ENCODE data around the gene CISD3.

The CISD3 gene

DNA sequence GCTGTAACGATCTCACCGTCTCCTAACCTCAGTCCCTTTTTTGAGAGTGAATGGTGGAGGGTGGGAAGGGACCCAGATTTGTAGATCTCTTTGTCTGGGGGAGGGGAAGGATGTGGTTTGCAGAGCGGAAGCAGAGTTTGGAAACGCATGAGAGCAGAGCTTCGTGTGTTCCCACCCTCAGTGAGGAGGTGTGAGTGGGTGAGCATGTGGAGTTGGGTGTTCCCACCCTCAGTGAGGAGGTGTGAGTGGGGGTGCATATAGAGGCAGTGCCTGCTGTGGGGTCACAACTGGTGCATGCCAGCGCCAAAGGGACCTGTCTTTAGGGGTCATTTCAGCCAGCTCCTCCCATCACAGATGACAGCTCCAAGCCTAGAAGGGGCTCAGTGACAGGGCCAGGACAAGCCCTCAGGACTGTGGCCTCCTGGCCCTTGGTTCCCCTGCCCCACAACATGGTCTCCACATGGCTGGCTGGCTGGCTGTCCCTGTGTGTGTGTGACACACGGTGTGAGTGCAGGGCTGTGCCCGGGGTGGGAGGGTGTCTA is 1.8 kb upstream of the CISD3 start:
- no peak for DNase-seq (ENCODE audit: low read depth in 2 of 2)
- no peak overlapping the region for H3K4me3 ChIP-seq (replicated peaks in 1 of 2; ENCODE audit: low read depth in 2 of 2, low read length in 2 of 2)

DNA sequence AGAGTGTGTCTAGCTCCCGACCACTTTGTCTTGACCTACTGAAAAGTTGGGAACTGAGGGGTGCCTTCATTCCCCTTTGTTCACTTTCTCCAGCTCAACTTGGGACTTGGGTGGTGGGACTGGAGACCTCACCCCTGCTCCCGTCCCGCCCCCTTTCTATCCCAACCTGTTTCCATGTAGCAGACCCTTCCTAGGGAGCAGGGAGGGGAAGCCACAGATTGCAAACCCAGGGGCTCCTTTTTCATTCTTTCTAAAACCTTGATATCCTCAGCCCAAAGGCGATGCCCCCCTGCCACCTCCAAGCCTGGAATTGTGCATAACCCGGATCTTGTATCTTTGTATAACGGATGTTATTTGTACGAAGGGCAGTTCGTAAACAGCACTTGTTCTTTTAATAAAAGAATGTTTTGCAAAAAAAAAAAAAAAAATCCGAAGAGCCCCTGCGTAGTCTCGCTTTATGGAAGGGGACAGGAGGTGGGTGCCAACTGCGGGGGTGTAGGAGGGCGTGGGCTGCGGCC is 714 bp upstream of the CISD3 start:
- TF ChIP-seq, protein P1, sequence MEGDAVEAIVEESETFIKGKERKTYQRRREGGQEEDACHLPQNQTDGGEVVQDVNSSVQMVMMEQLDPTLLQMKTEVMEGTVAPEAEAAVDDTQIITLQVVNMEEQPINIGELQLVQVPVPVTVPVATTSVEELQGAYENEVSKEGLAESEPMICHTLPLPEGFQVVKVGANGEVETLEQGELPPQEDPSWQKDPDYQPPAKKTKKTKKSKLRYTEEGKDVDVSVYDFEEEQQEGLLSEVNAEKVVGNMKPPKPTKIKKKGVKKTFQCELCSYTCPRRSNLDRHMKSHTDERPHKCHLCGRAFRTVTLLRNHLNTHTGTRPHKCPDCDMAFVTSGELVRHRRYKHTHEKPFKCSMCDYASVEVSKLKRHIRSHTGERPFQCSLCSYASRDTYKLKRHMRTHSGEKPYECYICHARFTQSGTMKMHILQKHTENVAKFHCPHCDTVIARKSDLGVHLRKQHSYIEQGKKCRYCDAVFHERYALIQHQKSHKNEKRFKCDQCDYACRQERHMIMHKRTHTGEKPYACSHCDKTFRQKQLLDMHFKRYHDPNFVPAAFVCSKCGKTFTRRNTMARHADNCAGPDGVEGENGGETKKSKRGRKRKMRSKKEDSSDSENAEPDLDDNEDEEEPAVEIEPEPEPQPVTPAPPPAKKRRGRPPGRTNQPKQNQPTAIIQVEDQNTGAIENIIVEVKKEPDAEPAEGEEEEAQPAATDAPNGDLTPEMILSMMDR (IDR thresholded peaks at IDR 0.05; ENCODE audit: low read depth, low read length) = no peak
- no peak for DNase-seq (ENCODE audit: low read depth in 2 of 2)
- peak overlapping the region; percentile 47 to 60 for H3K4me3 ChIP-seq (replicated peaks in 1 of 2; ENCODE audit: low read depth in 2 of 2, low read length in 2 of 2)

More for the DNA sequence above, 1.8 kb upstream of the CISD3 start:
- TF ChIP-seq, protein P1 (IDR thresholded peaks at IDR 0.05; ENCODE audit: low read depth, low read length) = no peak

DNA sequence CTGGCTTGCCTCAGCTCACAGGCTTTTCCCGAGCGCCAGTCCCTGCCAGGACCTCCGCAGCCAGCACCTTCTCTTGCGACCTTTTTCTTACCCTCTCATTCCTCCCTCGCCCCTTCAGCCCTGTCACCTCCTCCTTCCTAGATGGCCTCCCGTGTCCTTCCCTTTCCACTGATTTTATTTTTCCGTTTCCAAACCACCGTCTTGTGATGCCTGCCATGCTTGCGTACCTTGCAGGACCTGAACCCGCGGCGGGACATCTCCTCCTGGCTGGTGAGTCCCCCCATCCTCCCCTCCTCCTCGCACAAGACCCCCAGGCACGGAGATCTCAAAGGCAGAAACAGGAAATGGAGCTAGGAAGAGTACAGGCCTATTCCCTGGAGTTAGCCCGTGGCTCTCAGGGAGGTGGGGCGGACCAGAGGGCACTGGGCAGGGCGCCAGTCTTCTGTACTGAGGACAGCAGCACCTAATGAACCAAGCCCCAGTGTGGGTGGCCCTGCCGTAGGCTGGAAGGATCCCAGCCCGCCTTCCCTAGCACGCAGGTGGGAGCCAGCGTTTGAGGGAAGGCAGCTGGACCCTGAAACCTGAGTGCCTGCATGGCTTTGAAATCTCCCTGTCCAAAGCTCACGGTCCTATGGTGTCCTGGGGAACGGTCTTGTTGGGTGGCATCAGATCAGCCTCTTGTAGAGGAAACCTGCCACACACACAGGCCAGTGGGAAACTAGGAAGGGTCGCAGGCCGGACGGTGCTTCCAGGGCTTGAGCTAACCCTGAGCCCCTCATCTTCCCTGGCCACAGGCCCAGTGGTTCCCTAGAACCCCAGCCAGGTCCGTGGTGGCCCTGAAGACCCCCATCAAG is 612 bp downstream of the CISD3 start:
- TF ChIP-seq, protein P1 (IDR thresholded peaks at IDR 0.05; ENCODE audit: low read depth, low read length) = no peak
- H3K4me3 ChIP-seq (replicated peaks in 1 of 2; ENCODE audit: low read depth in 2 of 2, low read length in 2 of 2) = peak overlapping the region; percentile 57 to 77
- peak; percentile 66 to 71 for DNase-seq (ENCODE audit: low read depth in 2 of 2)

DNA sequence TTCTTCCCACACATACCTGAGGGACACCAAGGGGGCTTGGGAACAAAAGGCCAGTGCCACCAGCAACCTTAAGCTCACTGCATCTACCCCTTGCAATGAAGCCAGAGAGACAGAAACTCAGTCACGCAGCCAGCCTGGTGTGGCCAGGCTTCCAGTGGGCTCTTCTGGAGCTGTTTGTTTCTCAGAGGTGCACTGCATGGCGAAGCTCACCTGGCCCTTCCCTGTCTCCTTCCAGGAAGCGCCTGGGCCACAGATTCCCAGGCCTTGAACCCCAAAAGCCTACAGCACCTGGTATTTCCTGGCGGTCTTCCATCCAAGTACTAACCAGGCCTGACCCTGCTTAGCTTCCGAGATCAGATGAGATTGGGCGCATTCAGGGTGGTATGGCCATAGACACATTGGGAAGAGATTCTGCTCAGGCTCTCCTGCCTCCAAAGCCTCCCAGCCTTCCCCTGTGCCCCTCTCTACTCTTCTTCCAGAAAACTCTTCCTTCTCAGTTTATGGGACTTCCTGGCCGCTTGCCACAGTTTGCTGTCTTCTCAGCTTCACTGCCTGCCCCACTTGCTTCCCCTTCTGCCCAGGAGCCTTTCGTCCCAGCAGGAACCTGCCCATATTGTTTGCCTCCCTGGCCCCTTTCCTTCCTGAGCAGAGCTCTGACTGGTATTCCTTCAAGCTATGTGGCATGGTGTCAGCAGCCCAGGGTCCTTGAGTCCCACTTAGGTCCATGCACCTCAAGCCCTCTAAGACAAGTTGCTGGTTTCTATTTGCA is 1.6 kb downstream of the CISD3 start:
- peak overlapping the region in 1 of 2 donors; percentile 77 for H3K4me3 ChIP-seq (replicated peaks in 1 of 2; ENCODE audit: low read depth in 2 of 2, low read length in 2 of 2)
- DNase-seq (ENCODE audit: low read depth in 2 of 2) = no peak
- TF ChIP-seq, protein P1 (IDR thresholded peaks at IDR 0.05; ENCODE audit: low read depth, low read length) = no peak

DNA sequence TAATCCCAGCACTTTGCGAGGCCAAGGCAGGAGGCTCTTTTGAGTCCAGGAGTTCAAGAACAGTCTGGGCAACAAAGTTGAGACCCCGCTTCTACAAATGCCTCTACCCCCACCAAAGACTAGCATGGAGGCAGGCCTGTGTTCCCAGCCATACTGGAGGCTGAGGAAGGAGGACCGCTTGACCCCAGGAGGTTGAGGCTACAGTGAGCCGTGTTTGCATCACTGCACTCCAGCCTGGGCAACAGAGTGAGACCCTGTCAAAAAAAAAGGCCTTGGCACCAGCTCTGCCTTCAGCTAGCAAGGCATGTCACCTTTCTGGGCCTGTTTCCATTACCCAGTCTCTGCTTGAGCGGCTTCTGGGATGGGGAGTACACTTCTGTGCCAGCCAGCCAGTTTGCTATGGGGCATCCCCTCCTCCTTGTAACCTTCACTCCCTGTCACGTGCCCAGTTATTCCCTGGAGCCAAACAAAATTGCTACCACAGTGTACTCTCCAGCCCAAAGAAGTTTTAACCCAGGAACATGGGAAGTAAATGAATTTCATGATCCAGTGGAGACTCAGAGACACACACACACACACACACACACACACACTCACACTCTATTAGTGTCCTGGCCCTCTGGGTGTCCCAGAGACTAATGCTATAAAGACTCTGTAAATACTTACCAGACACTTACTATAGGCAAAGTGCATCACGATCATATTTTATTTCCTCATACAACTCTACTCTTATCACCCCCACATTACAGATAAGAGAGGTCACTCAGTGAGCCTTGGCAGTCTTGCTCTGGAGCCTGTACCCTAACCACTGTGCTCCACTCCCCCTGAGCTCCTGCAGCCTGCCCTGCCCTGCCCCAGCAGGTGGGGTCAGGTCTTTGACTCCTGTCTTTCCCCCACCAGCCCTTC is 2.5 kb downstream of the CISD3 start:
- TF ChIP-seq, protein P1 (IDR thresholded peaks at IDR 0.05; ENCODE audit: low read depth, low read length) = no peak
- no peak for DNase-seq (ENCODE audit: low read depth in 2 of 2)

More for the DNA sequence above, 2.5 kb downstream of the CISD3 start:
- H3K4me3 ChIP-seq (replicated peaks in 1 of 2; ENCODE audit: low read depth in 2 of 2, low read length in 2 of 2) = no peak overlapping the region
